CD4-positive, CD25-positive, alpha-beta regulatory T cell (primary cell): ENCODE results near the gene ALDH8A1. TPM values are rescaled to one million over a fixed set of nuclear protein-coding genes. Genes with fewer than 3 reads are reported as not detected.

Experiments used
- ATAC-seq, 2 donors: fragments of 150-1000 bp; cut with Tn5 transposase; one replicate each; pipeline ENCODE4 v1.10.0; 2021; ENCODE audit warnings: low read depth in 2 of 2, moderate number of reproducible peaks in 2 of 2, moderate library complexity in 1 of 2
- DNase-seq, 3 donors: peaks; one replicate each; pipeline versions ENCODE4 v3.0.0 to v3.0.0-alpha.2; 2012 to 2022; ENCODE audit warnings: mixed read lengths in 1 of 3
- H3K27ac ChIP-seq: one replicate; pipeline ENCODE4 v1.7.0; 2013; ENCODE audit warnings: mild to moderate bottlenecking, low read length; ENCODE audit not compliant: insufficient read depth, poor library complexity, severe bottlenecking
- H3K27me3 ChIP-seq: one replicate; pipeline ENCODE4 v1.7.0; 2013; ENCODE audit warnings: low read length; ENCODE audit not compliant: control insufficient read depth, insufficient read depth
- H3K36me3 ChIP-seq: one replicate; pipeline ENCODE4 v1.7.0; 2013; ENCODE audit warnings: mild to moderate bottlenecking, low read length, moderate library complexity; ENCODE audit not compliant: control insufficient read depth, insufficient read depth
- H3K4me1 ChIP-seq: 2 replicates; pipeline ENCODE4 v1.7.0; 2013; ENCODE audit warnings: mild to moderate bottlenecking, low read length; ENCODE audit not compliant: insufficient read depth, control insufficient read depth, poor library complexity, severe bottlenecking
- H3K4me3 ChIP-seq: one replicate; pipeline ENCODE4 v1.7.0; 2013; ENCODE audit warnings: low read depth, mild to moderate bottlenecking, low read length, moderate library complexity
- H3K9me3 ChIP-seq, 2 experiments: 1 replicate in 1 of 2; 2 replicates in 1 of 2; pipeline ENCODE4 v1.7.0; 2013; ENCODE audit warnings: low read length in 2 of 2, mild to moderate bottlenecking in 1 of 2, moderate library complexity in 1 of 2; ENCODE audit not compliant: control insufficient read depth in 2 of 2
- H3K27ac Mint-ChIP-seq, 3 donors: one replicate each; pipeline ENCODE4 v1.8.0; 2020 to 2022; ENCODE audit warnings: mild to moderate bottlenecking in 3 of 3, mixed read lengths in 3 of 3, moderate library complexity in 2 of 3
- H3K27me3 Mint-ChIP-seq: one replicate; pipeline ENCODE4 v1.8.0; 2022; ENCODE audit warnings: mild to moderate bottlenecking, mixed read lengths
- H3K36me3 Mint-ChIP-seq: one replicate; pipeline ENCODE4 v1.8.0; 2020; ENCODE audit warnings: mixed read lengths
- H3K4me1 Mint-ChIP-seq, 4 donors: one replicate each; pipeline ENCODE4 v1.8.0; 2020 to 2022; ENCODE audit warnings: mixed read lengths in 4 of 4, mild to moderate bottlenecking in 1 of 4
- H3K4me3 Mint-ChIP-seq, 4 donors: one replicate each; pipeline ENCODE4 v1.8.0; 2020 to 2022; ENCODE audit warnings: mild to moderate bottlenecking in 4 of 4, mixed read lengths in 4 of 4, moderate library complexity in 3 of 4
- H3K9me3 Mint-ChIP-seq, 7 donors: one replicate each; pipeline ENCODE4 v1.8.0; 2020 to 2022; ENCODE audit warnings: mixed read lengths in 7 of 7, mild to moderate bottlenecking in 3 of 7, moderate library complexity in 2 of 7
- polyA plus RNA-seq, 4 donors: library from polyadenylated mRNA; unstranded; fragments of 300-500 nt; fragmentation: Illumina TruSeq; gene quantifications; one replicate each; pipeline ENCODE4 v1.2.3, GENCODE V29; 2021
- total RNA-seq: library from RNA; stranded (reverse); gene quantifications from one replicate; pipeline ENCODE4 v1.2.3, GENCODE V29; 2022

Gene ALDH8A1
- total and polyA plus RNA-seq, 5 donors from 2014 or later = 0.39 to 4.4 TPM; not detected in 3

GRCh38 chr6:134928151-134928900 is 21.6 kb downstream of the ALDH8A1 start:
- Mint-ChIP-seq H3K9me3 (no peaks in the 10 kb centered on the region), H3K36me3 (peaks cover 21% of the 10 kb centered on the region), H3K4me3 (peak overlapping the region in 1 of 4 donors; percentile 44), H3K4me1 (peaks cover 0 to 7% (median 3%) of the 10 kb centered on the region in 4 donors), H3K27ac (peak overlapping the region in 1 of 3 donors; percentile 75), H3K27me3 (no peaks in the 10 kb centered on the region)
- H3K36me3 ChIP-seq = no peaks in the 10 kb centered on the region
- no peak overlapping the region for H3K4me3 ChIP-seq
- no peak overlapping the region for H3K27ac ChIP-seq
- H3K27me3 ChIP-seq = no peaks in the 10 kb centered on the region
- H3K9me3 ChIP-seq = no peaks in the 10 kb centered on the region
- no peaks in the 10 kb centered on the region for H3K4me1 ChIP-seq
- DNase-seq = no peak
- no peak for ATAC-seq

GRCh38 chr6:134925800-134926199 is 24.1 kb downstream of the ALDH8A1 start:
- no peak for ATAC-seq
- Mint-ChIP-seq H3K27ac (no peak overlapping the region), H3K36me3 (peaks cover 12% of the 10 kb centered on the region), H3K9me3 (no peaks in the 10 kb centered on the region), H3K27me3 (no peaks in the 10 kb centered on the region), H3K4me3 (no peak overlapping the region), H3K4me1 (peaks cover 0 to 7% (median 3%) of the 10 kb centered on the region in 4 donors)
- no peak overlapping the region for H3K4me3 ChIP-seq
- no peak for DNase-seq
- no peaks in the 10 kb centered on the region for H3K4me1 ChIP-seq
- no peaks in the 10 kb centered on the region for H3K36me3 ChIP-seq
- H3K27me3 ChIP-seq = no peaks in the 10 kb centered on the region
- H3K27ac ChIP-seq = no peak overlapping the region
- H3K9me3 ChIP-seq = no peaks in the 10 kb centered on the region

- H3K27me3 Mint-ChIP-seq = no peaks in the 10 kb centered on the region
- Histone ChIP-seq H3K9me3 (no peaks in the 10 kb centered on the region), H3K27me3 (no peaks in the 10 kb centered on the region), H3K27ac (no peak overlapping the region), H3K36me3 (no peaks in the 10 kb centered on the region), H3K4me1 (no peaks in the 10 kb centered on the region), H3K4me3 (no peak overlapping the region)
- DNase-seq (no peak), ATAC-seq (no peak)
- H3K4me1 Mint-ChIP-seq = no peaks in the 10 kb centered on the region
- H3K4me3 Mint-ChIP-seq = no peak overlapping the region
- H3K9me3 Mint-ChIP-seq = no peaks in the 10 kb centered on the region
- H3K36me3 Mint-ChIP-seq = peaks cover 9% of the 10 kb centered on the region
- peak overlapping the region in 1 of 3 donors; percentile 80 for H3K27ac Mint-ChIP-seq
Observed at GRCh38 chr6:134921721-134922261, 28.1 kb downstream of the ALDH8A1 start.

GRCh38 chr6:134921276-134921675 is 28.6 kb downstream of the ALDH8A1 start:
- peaks cover 9% of the 10 kb centered on the region for H3K36me3 Mint-ChIP-seq
- DNase-seq = no peak

GRCh38 chr6:134920422-134920821 is 29.5 kb downstream of the ALDH8A1 start:
- DNase-seq = no peak
- Mint-ChIP-seq H3K9me3 (no peaks in the 10 kb centered on the region), H3K4me1 (no peaks in the 10 kb centered on the region), H3K27ac (no peak overlapping the region), H3K36me3 (peaks cover 9% of the 10 kb centered on the region), H3K4me3 (no peak overlapping the region), H3K27me3 (no peaks in the 10 kb centered on the region)
- H3K4me3 ChIP-seq = no peak overlapping the region
- H3K36me3 ChIP-seq = no peaks in the 10 kb centered on the region
- no peak overlapping the region for H3K27ac ChIP-seq
- H3K4me1 ChIP-seq = no peaks in the 10 kb centered on the region
- no peaks in the 10 kb centered on the region for H3K9me3 ChIP-seq
- ATAC-seq = no peak
- no peaks in the 10 kb centered on the region for H3K27me3 ChIP-seq

More at GRCh38 chr6:134921276-134921675, 28.6 kb downstream of the ALDH8A1 start:
- no peak overlapping the region for H3K4me3 ChIP-seq
- Mint-ChIP-seq H3K27me3 (no peaks in the 10 kb centered on the region), H3K4me3 (no peak overlapping the region), H3K4me1 (no peaks in the 10 kb centered on the region), H3K27ac (no peak overlapping the region), H3K9me3 (no peaks in the 10 kb centered on the region)
- no peaks in the 10 kb centered on the region for H3K27me3 ChIP-seq
- H3K36me3 ChIP-seq = no peaks in the 10 kb centered on the region
- no peaks in the 10 kb centered on the region for H3K9me3 ChIP-seq
- H3K4me1 ChIP-seq = no peaks in the 10 kb centered on the region
- no peak overlapping the region for H3K27ac ChIP-seq
- ATAC-seq = no peak

GRCh38 chr6:134918418-134918961 is 31.4 kb downstream of the ALDH8A1 start:
- Mint-ChIP-seq H3K27me3 (no peaks in the 10 kb centered on the region), H3K4me3 (no peak overlapping the region), H3K27ac (no peak overlapping the region), H3K4me1 (no peaks in the 10 kb centered on the region), H3K36me3 (peaks cover 9% of the 10 kb centered on the region), H3K9me3 (peaks cover 0 to 3% (median 0%) of the 10 kb centered on the region in 7 donors)
- DNase-seq (no peak), ATAC-seq (no peak)
- Histone ChIP-seq H3K4me1 (no peaks in the 10 kb centered on the region), H3K4me3 (no peak overlapping the region), H3K27ac (no peak overlapping the region), H3K27me3 (no peaks in the 10 kb centered on the region), H3K36me3 (no peaks in the 10 kb centered on the region), H3K9me3 (no peaks in the 10 kb centered on the region)

- Histone ChIP-seq H3K9me3 (no peaks in the 10 kb centered on the region), H3K27ac (no peak overlapping the region), H3K36me3 (no peaks in the 10 kb centered on the region), H3K4me1 (no peaks in the 10 kb centered on the region), H3K4me3 (no peak overlapping the region), H3K27me3 (no peaks in the 10 kb centered on the region)
- ATAC-seq (no peak), DNase-seq (no peak)
- Mint-ChIP-seq H3K27me3 (peaks cover 18% of the 10 kb centered on the region), H3K4me3 (no peak overlapping the region), H3K4me1 (peaks cover 0 to 2% (median 0%) of the 10 kb centered on the region in 4 donors), H3K27ac (no peak overlapping the region), H3K36me3 (no peaks in the 10 kb centered on the region), H3K9me3 (peaks cover 0 to 3% (median 0%) of the 10 kb centered on the region in 7 donors)
Observed at GRCh38 chr6:134911547-134911946, 38.4 kb downstream of the ALDH8A1 start.
